IMR-90 (cell line): Measurements from ENCODE around the gene GHR. TPM values are rescaled to one million over a fixed set of nuclear protein-coding genes. Genes with fewer than 3 reads are reported as not detected.

Experiments
- ATAC-seq: fragments of 200-7000 bp; cut with Tn5 transposase; 2 replicates; pipeline ENCODE4 v1.9.1; 2020; ENCODE audit warnings: low read depth, mild to moderate bottlenecking, moderate library complexity
- BruUV-seq: library from RNA; stranded (reverse); fragments of 400-500 nt; replicated peaks from 2 replicates; lab custom pipeline; 2021; lab: Mats Ljungman, UMichigan
- CTCF ChIA-PET: fragments of 300-600 bp; formaldehyde crosslinking; extraction: SDS; loops from one replicate; lab custom pipeline; 2021; ENCODE audit warnings: antibody characterized with exemption; lab: Yijun Ruan, JAX
- POLR2A ChIA-PET: fragments of 300-600 bp; sonication (Branson Sonifier 250); formaldehyde crosslinking; loops from one replicate; lab custom pipeline; 2022; ENCODE audit warnings: antibody characterized with exemption; ENCODE audit not compliant: unreplicated experiment; lab: Charles Lee
- DNase-seq: peaks from one replicate; pipeline ENCODE4 v3.0.0; 2013
- H2AFZ ChIP-seq: replicated peaks from 2 replicates; pipeline ENCODE3; 2013; ENCODE audit warnings: low read length, mild to moderate bottlenecking; ENCODE audit not compliant: poor library complexity
- H2AK5ac ChIP-seq: 2 replicates; pipeline ENCODE4 v1.6.1; 2013; ENCODE audit warnings: low read depth, low read length, inconsistent platforms
- H2AK9ac ChIP-seq: replicated peaks from 2 replicates; pipeline ENCODE3; 2013; ENCODE audit warnings: mild to moderate bottlenecking, low read depth, low read length, moderate library complexity; ENCODE audit not compliant: poor library complexity
- H2BK120ac ChIP-seq: 2 replicates; pipeline ENCODE4 v1.6.1; 2013; ENCODE audit warnings: low read depth, low read length, inconsistent platforms
- H2BK15ac ChIP-seq: 3 replicates; pipeline ENCODE4 v1.6.1; 2013; ENCODE audit warnings: low read depth, low read length, inconsistent platforms
- H2BK20ac ChIP-seq: 2 replicates; pipeline ENCODE4 v1.6.1; 2013; ENCODE audit warnings: low read depth, mild to moderate bottlenecking, inconsistent platforms, low read length, moderate library complexity
- H2BK5ac ChIP-seq: 2 replicates; pipeline ENCODE4 v1.6.1; 2013; ENCODE audit warnings: mild to moderate bottlenecking, low read depth, low read length, inconsistent platforms; ENCODE audit not compliant: poor library complexity, severe bottlenecking
- H3K14ac ChIP-seq: replicated peaks from 2 replicates; pipeline ENCODE4 v1.6.1; 2013; ENCODE audit warnings: low read depth, low read length, inconsistent platforms
- H3K18ac ChIP-seq: 2 replicates; pipeline ENCODE4 v1.6.1; 2013; ENCODE audit warnings: low read depth, low read length, control low read depth
- H3K23ac ChIP-seq: 2 replicates; pipeline ENCODE4 v1.6.1; 2013; ENCODE audit warnings: low read depth, low read length, inconsistent platforms
- H3K27ac ChIP-seq: 2 replicates; pipeline ENCODE4 v1.5.1; 2013; ENCODE audit warnings: mild to moderate bottlenecking, control low read depth, low read length; ENCODE audit not compliant: insufficient read depth
- H3K27me3 ChIP-seq: 2 replicates; pipeline ENCODE4 v1.6.1; 2013; ENCODE audit warnings: low read length; ENCODE audit not compliant: control insufficient read depth, insufficient read depth
- H3K36me3 ChIP-seq: 2 replicates; pipeline ENCODE4 v1.6.1; 2013; ENCODE audit warnings: low read length, mixed read lengths; ENCODE audit not compliant: control insufficient read depth, insufficient read depth
- H3K4ac ChIP-seq: 2 replicates; pipeline ENCODE4 v1.6.1; 2013; ENCODE audit warnings: low read depth, low read length, inconsistent platforms
- H3K4me1 ChIP-seq: 2 replicates; pipeline ENCODE4 v1.6.1; 2013; ENCODE audit warnings: low read length, mixed read lengths; ENCODE audit not compliant: control insufficient read depth, insufficient read depth
- H3K4me2 ChIP-seq: 2 replicates; pipeline ENCODE4 v1.6.1; 2013; ENCODE audit warnings: low read depth, mild to moderate bottlenecking, control low read depth, low read length, moderate library complexity
- H3K4me3 ChIP-seq: 2 replicates; pipeline ENCODE4 v1.5.1; 2013; ENCODE audit warnings: low read depth, mild to moderate bottlenecking, control low read depth, low read length, moderate library complexity; ENCODE audit not compliant: insufficient read depth
- H3K56ac ChIP-seq: 2 replicates; pipeline ENCODE4 v1.6.1; 2013; ENCODE audit warnings: low read length, inconsistent platforms; ENCODE audit not compliant: insufficient read depth; ENCODE audit errors: extremely low read depth
- H3K79me1 ChIP-seq, 2 experiments: 2 replicates each; pipeline ENCODE4 v1.6.1; 2013; ENCODE audit warnings: low read length in 2 of 2, inconsistent platforms in 1 of 2, low read depth in 1 of 2
- H3K9ac ChIP-seq: 2 replicates; pipeline ENCODE4 v1.6.1; 2013; ENCODE audit warnings: low read depth, low read length, control low read depth
- H3K9me1 ChIP-seq: 2 replicates; pipeline ENCODE4 v1.6.1; 2013; ENCODE audit warnings: low read length, inconsistent platforms; ENCODE audit not compliant: insufficient read depth
- H3K9me3 ChIP-seq: 2 replicates; pipeline ENCODE4 v1.6.1; 2013; ENCODE audit warnings: low read length; ENCODE audit not compliant: control insufficient read depth, insufficient read depth
- H4K20me1 ChIP-seq: 2 replicates; pipeline ENCODE4 v1.6.1; 2013; ENCODE audit warnings: low read length, inconsistent platforms; ENCODE audit not compliant: insufficient read depth
- H4K5ac ChIP-seq: 2 replicates; pipeline ENCODE4 v1.6.1; 2013; ENCODE audit warnings: mild to moderate bottlenecking, low read depth, low read length, control low read depth
- H4K8ac ChIP-seq, 2 experiments: 2 replicates each; pipeline ENCODE4 v1.6.1; 2013; ENCODE audit warnings: low read depth in 2 of 2, low read length in 2 of 2, control low read depth in 1 of 2, inconsistent platforms in 1 of 2
- H4K91ac ChIP-seq: 2 replicates; pipeline ENCODE4 v1.6.1; 2013; ENCODE audit warnings: low read depth, low read length, inconsistent platforms; ENCODE audit not compliant: insufficient read depth
- BHLHE40 ChIP-seq: fragments of 150-350 bp; IDR thresholded peaks from 2 replicates; pipeline ENCODE4 v1.6.1; 2016; ENCODE audit warnings: mild to moderate bottlenecking, low read depth, low read length
- CEBPB ChIP-seq: IDR thresholded peaks from 2 replicates; pipeline ENCODE4 v1.6.1; 2012; ENCODE audit warnings: low read depth, low read length, improper control_type of control experiment
- FOS ChIP-seq: fragments of 150-350 bp; IDR thresholded peaks from 2 replicates; pipeline ENCODE4 v1.6.1; 2016; ENCODE audit warnings: low read depth, low read length
- MAFK ChIP-seq: IDR thresholded peaks from 2 replicates; pipeline ENCODE4 v1.6.1; 2012; ENCODE audit warnings: low read depth, low read length, improper control_type of control experiment
- SMC3 ChIP-seq: fragments of 150-350 bp; IDR thresholded peaks from 2 replicates; pipeline ENCODE4 v1.6.1; 2016; ENCODE audit warnings: low read depth, mild to moderate bottlenecking, antibody characterized with exemption, low read length, moderate library complexity
- WGBS, 2 experiments: methylation state at CpG; one replicate each; pipeline versions ENCODE4 v1.1.5 to v1.1.7; 2013; ENCODE audit warnings: missing lambda C conversion rate in 2 of 2; ENCODE audit not compliant: insufficient read length in 1 of 2; ENCODE audit errors: extremely low coverage in 2 of 2; 5-methylcytosine and 5-hydroxymethylcytosine counted together
- dilution Hi-C: fragments of 300-500 bp; cut with HindIII; formaldehyde crosslinking; loops from one replicate; pipeline ENCODE4 v1.14.3; 2018; ENCODE audit warnings: low sequenced_read_pairs; ENCODE audit not compliant: unreplicated experiment
- in situ Hi-C: fragments of 300-500 bp; cut with MboI; formaldehyde crosslinking; loops from 3 replicates; pipeline ENCODE4 v1.14.3; 2019; ENCODE audit warnings: low sequenced_read_pairs, inconsistent platforms, mixed read lengths
- intact Hi-C: fragments of 100-400 bp; cut with micrococcal nuclease; formaldehyde crosslinking; loops from 2 replicates; pipeline ENCODE4 v1.10.0; 2022
- polyA plus RNA-seq, 3 experiments: library from polyadenylated mRNA; depleted of rRNA; stranded (reverse); fragments of >200 nt; gene quantifications; 2 replicates each; pipeline ENCODE4 v1.2.3, GENCODE V29; 2012; ENCODE audit warnings: low replicate concordance in 1 of 3
- total RNA-seq: library from RNA; depleted of rRNA; stranded (reverse); fragments of >200 nt; gene quantifications from 2 replicates; pipeline ENCODE4 v1.2.3, GENCODE V29; 2012

Gene GHR
- total and polyA plus RNA-seq, 2 of the 4 experiments (the other 2 are of a cell fraction), result 0.36 to 1.1 TPM

DNA sequence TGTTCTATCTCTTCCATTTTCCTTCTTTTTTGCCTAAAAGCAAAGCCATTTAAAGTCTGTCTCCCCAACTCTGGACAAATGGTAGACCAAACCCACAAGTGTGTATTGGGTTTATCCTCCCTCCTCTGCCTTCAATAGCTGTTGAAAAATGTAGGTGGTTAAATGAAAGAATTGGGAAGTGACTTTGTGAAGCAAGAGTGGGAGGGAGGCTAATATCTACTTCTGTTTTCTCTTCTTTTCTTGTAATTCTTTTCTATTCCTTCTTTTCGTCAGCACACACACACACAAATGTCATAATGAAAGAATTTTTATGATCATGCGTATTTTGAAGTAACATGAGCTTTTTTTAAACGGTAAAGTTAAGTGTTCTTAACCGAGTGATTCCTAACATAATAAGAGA, 337.2 kb downstream of the GHR start:
- in situ Hi-C loops, result loop anchor here (25.0 kb wide), 1 partner anchor 898 kb away; the partner anchor contains the start of gene OXCT1
- Histone ChIP-seq H2BK5ac (no peak overlapping the region), H3K9ac (no peak overlapping the region), H4K8ac (no peak overlapping the region), H3K4me3 (no peak overlapping the region), H3K27ac (no peak overlapping the region), H2AK9ac (no peak overlapping the region), H2BK20ac (no peak overlapping the region), H3K27me3 (no peaks in the 10 kb centered on the region), H4K20me1 (no peaks in the 10 kb centered on the region), H4K5ac (no peak overlapping the region), H2BK15ac (no peak overlapping the region), H3K79me1 (no peaks in the 10 kb centered on the region), H3K36me3 (no peaks in the 10 kb centered on the region), H4K91ac (no peak overlapping the region), H3K4ac (no peak overlapping the region), H3K4me2 (no peak overlapping the region), H2AK5ac (no peak overlapping the region), H3K14ac (no peak overlapping the region), H3K18ac (no peak overlapping the region), H3K9me1 (no peaks in the 10 kb centered on the region), H3K9me3 (no peaks in the 10 kb centered on the region), H2AFZ (no peak overlapping the region), H2BK120ac (no peak overlapping the region), H3K56ac (no peak overlapping the region), H3K23ac (no peak overlapping the region), H3K4me1 (no peaks in the 10 kb centered on the region)
- BruUV-seq, result no TSS peak
- no peak for TF ChIP-seq SMC3
- TF ChIP-seq CEBPB, result no peak
- TF ChIP-seq BHLHE40, result no peak
- TF ChIP-seq MAFK, result no peak
- no peak for TF ChIP-seq FOS
- no CpG with 5 or more reads among the region's 4 CpGs for WGBS, 2 experiments
- ChIA-PET POLR2A (no interaction called here), CTCF (interaction anchor here (1.4 kb wide), 1 partner anchor 15 kb away, joined by 5 read pairs; no protein-coding TSS in a partner anchor)
- DNase-seq, result no peak
- intact Hi-C loops, result loop anchor here (10.0 kb wide), 1 partner anchor 124 kb away; no protein-coding TSS in a partner anchor
- dilution Hi-C loops, result no loop called here
- no peak for ATAC-seq
